LHCN-M2 (cell line): ENCODE data around the gene FAM187B. TPM values are rescaled to one million over a fixed set of nuclear protein-coding genes. Genes with fewer than 3 reads are reported as not detected.
"Not testable (repeated sequence)": the region's sequence is repeated elsewhere in the genome, so short reads cannot be mapped to it uniquely, and the experiment has no call there.

Experiments
- DNase-seq: peaks from one replicate; pipeline ENCODE4 v3.0.0-alpha.2; 2012; ENCODE audit warnings: low read depth
- total RNA-seq: library from RNA; depleted of rRNA; stranded (reverse); fragments of >200 nt; gene quantifications from 2 replicates; pipeline ENCODE4 v1.2.3, GENCODE V29; 2014

The FAM187B gene
- total RNA-seq, 1 experiment from 2014 or later: not detected

DNA sequence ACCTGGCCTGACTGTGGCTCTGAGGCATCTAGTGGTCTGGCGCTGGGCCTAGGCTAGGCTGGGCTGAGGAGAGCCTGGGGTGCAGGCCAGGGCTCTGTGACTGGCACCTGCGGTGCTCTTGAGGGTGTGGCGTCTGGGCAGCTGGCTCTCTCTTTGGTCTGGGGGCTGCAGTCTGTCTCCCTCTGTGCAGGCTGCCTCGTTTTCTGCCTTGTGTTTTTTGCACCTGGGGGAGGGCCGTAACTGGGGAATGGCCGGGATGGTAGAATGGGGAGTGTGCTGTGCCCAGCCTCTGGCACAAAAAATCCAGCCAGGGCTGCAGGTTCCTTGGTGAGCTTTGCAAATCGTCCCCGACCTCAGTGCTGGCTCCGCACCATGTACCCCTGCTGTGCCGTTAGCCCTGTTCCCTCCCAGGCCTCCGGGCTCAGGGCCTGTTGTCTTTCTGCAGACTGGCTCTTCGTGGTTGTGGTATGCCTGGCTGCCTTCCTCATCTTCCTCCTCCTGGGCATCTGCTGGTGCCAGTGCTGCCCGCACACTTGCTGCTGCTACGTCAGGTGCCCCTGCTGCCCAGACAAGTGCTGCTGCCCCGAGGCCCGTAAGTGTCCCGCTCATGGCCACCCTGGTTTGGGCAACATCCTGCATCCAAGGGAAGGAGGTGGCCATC is 33.7 kb upstream of the FAM187B start:
- no peak for DNase-seq

DNA sequence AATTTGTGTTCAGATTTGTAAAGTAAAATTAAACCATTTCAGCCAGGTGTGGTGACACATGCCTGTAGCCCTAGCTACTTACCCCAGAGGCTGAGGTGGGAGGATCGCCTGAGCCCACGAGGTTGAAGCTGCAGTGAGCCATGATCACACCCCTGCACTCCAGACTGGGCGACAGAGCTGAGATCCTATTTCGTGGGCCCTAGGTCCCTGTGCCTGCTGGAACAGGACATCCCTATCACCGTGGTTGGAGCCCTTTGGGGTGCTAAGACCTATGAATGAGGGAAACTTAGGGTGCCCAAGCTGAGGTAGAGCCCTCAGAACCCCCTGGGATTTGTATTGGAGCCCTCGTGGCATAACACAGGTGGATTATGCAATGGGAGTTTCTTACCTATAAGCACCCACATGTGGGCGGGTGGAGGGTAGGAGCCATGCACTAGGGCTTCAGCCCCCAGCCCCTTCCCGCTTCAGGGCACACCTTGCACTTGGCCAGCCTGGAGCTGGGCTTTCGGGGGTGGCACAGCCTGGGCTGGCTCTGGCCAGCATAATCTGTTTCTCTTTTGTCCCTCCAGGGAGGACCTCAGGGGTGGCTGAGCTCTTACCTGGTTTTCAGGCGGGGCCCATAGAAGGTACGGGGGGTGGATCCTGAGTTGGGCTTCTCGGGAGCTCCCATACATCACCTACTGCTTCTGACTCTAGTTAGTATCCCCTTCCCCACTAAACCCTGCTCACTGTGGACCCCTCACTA is 33.0 kb upstream of the FAM187B start:
- no peak for DNase-seq

DNA sequence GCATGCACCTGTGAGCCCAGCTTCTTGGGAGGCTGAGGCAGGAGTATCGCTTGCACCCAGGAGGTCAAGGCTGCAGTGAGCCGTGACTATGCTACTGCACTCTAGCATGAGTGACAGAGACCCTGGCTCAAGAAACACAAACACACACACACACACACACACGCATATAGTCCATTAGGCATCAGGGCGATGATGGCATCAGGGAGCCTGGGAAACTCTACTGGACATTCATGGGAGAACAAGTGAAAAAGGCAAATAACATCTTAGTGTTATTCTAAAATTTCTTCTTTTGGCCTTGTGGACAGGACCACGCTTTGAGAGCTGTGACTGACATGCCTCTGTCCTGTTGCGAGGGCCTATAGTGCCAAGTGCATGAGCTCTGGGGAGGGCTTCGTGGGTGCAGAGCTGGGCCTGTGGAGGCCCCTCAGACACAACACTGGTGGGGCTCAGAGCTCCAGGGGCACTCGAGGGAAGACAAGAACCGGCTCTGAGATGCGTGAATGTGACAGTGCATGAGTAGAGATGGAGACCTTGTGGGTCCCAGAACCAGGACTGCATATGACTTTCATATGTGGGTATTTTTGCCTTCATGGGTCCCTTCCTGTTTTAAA is 32.3 kb upstream of the FAM187B start:
- DNase-seq: peak; percentile 15

DNA sequence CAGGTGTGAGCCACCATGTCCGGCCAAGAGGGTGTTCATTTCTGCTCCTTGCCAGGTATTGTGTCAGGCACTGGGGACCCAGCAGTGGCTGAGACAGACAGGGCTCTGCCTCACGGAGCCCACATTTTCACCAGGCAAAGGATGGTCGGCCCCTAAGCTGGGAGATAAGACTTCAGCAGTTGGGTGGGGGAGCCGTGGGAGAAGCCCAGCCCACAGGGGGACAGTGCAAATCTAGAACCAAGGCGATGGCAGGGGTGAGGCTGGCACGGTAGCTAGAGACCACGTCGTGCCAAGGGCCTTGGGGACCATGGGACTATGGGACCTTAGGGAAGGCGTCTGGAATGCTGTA is 28.5 kb upstream of the FAM187B start:
- no peak for DNase-seq

DNA sequence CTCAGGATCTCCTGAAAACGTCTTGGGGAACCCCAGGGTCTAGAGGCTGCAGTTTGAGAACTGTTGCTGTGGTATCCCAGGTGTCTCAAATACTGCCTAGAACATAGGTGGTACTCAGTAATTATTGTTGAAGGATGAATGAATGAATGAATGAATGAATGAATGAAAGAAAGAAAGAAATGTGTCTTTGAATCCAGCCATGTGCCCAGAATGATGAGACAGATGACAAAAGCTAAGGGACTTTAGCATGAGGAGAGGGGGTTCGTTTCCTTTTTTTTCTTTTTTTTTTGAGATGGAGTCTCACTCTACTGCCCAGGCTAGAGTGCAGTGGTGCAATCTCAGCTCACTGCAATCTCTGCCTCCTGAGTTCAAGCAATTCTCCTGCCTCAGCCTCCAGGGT is 28.0 kb upstream of the FAM187B start:
- DNase-seq: no peak

DNA sequence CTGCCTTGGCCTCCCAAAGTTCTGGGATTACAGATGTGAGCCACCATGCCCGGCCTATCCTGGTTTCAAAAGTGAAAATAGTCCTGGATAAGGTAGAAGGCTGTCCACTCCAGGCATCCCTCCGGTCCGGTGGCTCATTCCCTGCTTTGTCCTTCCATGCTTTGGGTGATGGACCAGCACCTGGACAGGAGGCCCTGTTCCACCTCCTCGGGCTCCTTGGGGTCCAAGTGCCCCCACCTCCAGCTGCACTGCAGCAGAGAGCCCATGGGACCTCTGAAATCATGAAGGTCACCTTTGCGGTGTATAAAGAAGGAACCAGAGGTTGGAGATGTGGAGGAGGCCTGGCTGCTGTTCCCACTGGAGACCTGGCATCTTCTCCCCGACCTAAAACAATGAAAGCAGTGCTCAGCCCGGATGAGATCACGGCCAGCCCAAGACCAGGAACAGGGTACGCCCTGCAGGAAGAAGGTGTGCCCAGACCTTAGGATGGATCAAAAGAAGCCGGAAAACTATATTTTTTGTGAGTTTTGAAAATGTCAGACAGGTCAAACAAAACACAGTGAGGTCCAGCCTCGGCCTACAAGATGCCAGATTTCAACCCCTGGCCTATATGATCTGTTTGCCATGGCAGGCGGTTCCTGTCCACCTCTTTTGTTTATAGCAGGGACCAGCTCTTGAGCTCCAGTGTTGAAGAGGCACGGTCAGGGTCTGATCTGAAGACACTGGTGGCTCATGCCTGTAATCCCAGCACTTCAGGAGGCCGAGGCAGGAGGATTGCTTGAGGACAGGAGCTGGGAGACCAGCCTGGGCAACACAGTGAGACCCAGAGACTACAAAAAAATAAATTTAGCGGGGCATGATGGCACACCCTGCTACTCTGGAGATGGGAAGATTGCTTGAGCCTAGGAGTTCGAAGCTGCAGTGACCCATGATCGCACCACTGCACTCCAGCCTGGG is 26.1 kb upstream of the FAM187B start:
- no peak for DNase-seq

DNA sequence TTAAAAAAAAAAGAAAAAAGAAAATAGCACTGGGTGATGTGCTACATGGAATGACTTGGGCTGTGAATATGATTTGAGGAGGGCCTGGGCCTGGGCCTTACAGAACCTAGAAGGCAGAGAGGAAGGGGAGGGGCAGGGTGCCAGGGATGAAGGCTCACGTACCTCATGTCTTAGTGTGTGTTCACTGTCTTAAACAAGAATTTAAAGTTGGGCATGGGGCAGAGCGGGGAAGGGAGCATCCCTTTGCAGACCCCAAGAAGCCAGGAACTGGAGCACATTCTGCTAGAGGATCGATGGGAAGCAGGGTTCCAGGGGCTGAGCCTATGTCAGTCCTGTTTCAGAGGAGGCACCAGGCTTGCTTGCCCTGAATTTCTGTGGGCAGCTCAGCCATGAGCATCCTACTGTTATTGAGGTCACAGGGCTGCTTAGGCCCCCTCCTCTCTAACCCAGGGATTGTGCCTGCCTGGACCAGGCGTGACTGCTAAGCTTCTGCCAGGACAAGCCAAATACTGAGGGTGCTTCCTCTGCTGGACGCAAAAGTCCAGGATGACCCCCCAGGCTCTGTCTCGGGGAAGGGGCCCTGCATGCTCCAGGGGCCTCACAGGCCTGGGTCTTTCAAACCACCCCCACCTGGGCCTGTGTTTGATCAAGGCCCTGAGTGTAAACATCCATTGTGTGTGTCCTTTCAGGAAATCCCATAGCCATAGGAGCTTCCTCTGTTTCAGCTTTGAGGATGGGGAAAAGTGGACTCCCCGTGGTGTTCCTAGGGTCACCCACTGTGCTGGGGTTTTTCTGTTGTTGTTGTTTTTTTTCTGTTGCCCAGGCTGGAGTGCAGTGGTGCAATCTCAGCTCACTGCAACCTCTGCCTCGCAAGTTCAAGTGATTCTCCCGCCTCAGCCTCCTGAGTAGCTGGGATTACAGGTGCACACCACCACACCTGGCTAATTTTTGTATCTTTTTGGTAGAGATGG is 25.1 kb upstream of the FAM187B start:
- DNase-seq: no peak

DNA sequence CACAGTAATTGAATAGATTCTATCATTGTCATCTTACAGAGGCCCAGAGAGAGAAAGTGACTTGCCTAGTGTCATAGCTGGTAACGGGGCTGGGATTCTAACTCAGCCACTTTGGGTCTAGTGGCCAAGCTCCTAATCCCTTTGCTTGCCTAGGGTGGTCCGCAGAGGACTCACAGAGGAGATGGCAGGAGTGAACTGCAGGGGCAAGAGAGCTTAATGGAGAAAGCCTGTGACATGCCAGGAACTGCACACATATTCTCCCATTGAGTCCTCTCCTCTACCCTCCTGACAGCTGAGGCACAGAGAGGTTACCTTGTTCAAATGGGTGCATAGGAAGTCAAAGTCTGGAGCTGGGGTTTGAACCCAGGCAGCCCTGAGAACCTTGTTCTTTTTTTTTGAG is 22.9 kb upstream of the FAM187B start:
- DNase-seq: no peak

DNA sequence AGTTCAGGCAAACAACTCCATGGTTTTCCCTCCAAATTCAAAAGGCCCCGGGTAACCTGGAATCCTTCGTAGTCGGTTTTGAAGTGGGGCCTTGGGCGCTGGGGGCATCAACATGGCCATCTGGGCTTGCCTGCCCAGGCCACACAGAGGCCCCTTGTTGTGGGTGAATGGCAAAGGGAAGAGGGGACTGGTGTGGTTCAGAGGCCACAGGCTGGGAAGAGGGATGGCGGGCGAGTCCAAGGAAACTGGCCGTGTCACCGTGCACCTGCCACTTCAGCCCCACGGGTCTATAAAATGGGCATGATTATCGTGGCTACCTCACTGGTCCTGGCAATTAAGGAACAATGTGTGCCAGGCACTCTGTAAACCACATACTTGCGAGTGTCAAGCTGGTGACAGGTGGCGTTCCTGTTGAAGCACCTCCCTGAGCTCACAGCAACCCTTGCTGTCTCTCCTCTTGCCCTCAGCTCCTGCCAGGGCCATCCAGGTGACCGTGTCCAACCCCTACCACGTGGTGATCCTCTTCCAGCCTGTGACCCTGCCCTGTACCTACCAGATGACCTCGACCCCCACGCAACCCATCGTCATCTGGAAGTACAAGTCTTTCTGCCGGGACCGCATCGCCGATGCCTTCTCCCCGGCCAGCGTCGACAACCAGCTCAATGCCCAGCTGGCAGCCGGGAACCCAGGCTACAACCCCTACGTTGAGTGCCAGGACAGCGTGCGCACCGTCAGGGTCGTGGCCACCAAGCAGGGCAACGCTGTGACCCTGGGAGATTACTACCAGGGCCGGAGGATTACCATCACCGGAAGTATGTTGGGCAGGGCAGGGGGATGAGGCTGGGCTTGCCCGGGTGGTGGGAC is 21.5 kb upstream of the FAM187B start:
- no peak for DNase-seq

DNA sequence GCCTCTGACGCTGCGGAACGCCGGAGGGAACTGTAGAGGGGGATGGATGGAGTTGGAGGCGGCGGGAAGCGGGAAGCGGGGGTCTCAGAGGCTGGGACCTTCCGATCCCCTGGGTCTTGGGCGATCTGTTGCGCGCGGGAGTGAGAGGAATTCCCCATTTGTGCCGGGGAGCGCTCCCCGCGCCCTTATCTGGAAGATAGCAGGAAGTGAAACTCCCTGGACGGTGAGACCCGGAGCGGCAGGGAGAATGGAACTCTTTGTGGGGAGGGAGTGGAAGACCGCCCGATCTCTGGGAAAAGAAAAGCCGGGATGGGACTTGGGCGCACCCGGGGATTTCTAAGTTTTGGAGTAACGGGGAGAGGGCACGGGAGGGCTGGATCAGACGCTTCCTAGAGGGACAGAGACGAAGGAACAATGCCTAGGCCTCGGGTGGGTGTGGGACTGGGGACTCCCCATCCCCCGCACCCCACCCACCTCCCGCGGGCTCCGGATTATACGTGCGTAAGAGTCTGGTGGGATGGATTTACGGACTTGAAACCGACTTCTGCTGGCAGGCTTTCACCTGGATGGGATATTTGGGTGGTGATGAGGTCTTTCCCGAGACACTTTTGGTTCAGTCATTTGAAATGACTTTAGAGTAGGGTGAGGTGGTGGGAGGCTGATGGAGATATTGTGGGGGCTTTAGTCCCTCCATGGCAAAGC is 20.8 kb upstream of the FAM187B start:
- DNase-seq: no peak

DNA sequence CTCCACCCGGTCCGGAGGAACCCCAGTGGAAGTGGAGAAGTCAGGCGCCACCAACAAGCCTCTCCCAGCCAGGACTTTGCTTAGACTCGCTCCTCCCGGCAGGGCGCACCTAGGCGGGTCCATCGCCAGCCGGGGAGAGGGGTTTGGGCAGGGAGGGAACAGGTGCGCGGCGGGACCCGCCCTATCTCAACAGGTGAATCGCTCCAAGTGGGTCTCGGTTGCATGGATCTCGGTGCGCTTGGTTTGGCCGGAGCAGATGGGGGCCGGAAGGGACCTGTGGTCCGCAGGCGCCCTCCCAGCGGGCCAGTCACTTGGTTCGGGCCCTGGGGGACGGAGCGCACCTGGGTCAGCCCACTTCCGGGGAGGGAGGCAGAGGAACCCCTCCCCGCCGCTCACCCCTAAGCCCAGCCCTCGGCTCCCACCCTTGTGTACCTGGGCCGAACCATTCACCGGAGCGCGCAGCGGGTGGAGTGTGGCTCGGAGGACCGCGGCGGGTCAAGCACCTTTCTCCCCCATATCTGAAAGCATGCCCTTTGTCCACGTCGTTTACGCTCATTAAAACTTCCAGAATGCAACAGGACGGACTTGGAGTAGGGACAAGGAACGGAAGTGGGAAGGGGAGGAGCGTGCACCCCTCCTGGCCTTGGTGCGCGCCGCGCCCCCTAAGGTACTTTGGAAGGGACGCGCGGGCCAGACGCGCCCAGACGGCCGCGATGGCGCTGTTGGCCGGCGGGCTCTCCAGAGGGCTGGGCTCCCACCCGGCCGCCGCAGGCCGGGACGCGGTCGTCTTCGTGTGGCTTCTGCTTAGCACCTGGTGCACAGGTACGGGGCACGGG is 20.0 kb upstream of the FAM187B start, which contains the start of gene LSR:
TSS of gene LSR (plus strand) at position 693 of the 836 bp plus-strand sequence. CDS start at position 714, 21 bp downstream.
- DNase-seq: no peak

DNA sequence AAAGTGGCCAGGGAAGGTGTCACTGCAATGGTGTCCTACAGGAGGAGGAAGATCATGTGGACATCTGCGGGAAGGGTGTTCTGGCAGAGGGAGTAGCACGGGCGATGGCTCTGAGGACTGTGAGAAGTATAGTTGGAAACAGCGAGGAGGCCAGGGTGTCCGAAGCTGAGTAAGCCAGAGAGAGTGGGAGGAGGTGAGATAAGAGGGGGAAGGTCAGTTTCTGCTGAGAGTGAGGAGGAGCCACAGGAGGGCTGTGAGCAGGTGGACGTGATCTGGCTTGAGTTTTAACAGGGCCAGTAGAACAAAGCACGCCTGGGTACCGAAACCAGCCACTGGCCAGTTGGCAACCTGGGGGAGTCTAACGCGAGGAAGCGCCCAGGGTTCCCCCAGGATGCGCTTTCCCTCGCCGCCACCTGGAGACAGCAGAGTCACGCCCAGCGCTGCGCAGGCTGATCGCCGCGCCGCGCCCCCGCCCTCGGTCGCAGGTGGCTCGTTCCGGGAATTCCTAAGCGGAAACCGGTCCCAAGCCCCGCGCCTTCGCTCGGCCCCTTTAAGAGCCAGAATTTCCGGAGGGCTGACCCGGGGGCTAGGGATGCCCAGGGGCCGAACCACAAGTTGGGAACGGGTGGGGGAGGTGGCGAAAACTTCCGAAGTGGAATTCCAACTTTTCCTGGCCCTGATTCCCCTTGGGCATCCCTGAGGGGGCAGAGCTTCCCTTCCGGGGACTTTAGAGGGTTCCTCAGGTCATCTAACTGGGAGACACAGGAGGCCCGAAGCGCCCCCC is 19.2 kb upstream of the FAM187B start:
- no peak for DNase-seq

DNA sequence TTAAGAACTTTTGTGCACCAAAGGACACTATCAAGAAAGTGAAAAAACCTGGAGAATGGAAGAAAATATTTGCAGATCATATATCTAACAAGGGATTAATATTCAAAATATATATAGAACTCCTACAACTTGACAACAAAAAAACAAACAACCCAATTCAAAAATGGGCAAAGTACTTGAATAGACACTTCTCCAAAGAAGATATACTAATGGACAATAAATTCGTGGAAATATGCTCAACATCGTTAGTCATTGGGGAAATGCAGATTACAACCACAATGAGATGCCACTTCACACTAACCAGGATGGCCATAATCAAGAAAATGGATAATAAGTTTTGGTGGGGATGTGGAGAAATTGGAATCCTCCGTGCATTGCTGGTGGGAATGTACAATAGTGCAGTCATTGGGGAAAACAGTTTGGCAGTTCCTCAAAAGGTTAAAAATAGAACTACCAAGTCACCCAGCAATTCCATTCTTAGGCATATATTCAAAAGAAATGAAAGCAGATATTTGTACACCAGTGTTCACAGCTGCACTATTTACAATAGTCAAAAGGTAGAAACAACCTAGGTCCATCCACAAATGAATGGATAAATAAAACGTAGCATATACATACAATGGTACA is 18.0 kb upstream of the FAM187B start:
- DNase-seq: no peak

DNA sequence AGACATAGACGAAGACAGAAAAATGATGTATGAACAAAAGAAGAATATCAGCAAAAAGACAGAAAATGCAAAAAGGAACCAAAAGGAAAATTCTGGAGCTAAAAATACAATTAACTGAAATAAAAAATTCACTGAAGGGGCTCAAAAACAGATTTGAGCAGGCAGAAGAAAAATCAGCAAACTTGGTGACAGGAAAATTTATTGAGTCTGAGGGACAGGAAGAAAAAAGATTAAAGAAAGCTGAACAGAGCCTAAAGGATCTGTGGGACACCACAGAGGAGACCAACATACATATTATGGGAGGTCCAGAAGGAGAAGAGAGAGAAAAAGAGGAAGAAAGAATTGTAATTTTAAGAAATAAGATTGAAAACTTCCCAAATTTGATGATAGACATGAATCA is 12.9 kb upstream of the FAM187B start:
- no peak for DNase-seq

DNA sequence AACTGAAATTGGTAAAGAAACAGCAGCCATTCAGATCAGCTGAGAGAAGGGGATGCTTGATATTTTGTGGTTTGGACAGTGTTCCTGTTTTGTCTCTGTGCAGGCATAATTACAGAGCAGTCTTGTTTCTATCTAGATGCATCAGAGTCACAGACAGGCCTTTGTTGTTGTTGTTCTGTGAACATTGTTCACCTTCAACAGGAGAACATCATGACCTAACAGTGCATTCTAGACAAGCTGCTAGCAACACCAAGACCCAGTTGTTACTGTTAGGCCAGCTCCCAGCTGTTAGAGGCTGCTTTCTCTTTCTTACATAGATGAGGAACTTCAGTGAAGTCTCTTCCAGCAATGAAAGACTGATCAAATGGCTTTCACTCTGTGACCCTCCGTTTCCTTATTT is 11.8 kb upstream of the FAM187B start:
- DNase-seq: no peak

DNA sequence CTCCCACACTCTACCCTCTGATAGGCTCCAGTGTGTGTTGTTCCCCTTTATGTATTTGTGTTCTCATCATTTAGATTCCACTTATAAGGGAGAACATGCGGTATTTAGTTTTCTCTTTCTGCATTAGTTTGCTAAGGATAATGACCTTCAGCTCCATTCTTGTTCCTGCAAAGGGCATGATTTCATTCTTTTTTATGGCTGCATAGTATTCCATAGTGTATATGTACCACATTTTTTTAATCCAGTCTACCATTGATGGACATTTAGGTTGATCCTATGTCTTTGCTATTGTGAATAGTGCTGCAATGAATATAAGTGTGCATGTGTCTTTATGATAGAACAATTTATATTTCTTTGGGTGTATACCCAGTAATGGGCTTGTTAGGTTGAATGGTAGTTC is 11.1 kb upstream of the FAM187B start:
- not testable (repeated sequence) for DNase-seq
